ENCODE results near the gene TMEM135.

TMEM135 gene

DNA sequence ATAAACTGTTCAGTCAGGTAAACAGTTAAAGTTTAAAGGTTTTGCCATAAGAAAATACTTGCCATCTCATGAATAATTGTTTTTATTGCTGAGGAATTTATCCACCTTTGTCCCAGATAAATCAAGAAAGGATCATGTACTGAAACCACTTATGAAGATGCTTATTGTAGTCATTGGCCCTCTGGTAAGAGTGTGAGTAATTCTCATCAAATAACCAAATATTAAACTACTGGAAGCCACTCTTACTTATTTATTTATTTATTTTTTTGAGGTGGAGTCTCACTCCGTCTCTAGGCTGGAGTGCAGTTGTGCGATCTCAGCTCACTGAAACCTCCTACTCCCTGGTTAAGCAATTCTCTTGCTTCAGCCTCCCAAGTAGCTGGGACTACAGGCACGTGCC, 35.1 kb downstream of the TMEM135 start:
- TF ChIP-seq POLR2AphosphoS5 (IDR thresholded peaks at IDR 0.05; ENCODE audit: low read depth, low read length) (no peak), FOXP2 (optimal IDR thresholded peaks at IDR 0.05; ENCODE audit: borderline replicate concordance, extremely low read depth, extremely low read length, insufficient read depth) (no peak), SIN3A (IDR thresholded peaks at IDR 0.05; ENCODE audit: borderline replicate concordance, insufficient read depth, low read length) (no peak), TAF1 (IDR thresholded peaks at IDR 0.05; ENCODE audit: borderline replicate concordance, insufficient read depth, low read length) (no peak)
- TF ChIP-seq, protein P1, sequence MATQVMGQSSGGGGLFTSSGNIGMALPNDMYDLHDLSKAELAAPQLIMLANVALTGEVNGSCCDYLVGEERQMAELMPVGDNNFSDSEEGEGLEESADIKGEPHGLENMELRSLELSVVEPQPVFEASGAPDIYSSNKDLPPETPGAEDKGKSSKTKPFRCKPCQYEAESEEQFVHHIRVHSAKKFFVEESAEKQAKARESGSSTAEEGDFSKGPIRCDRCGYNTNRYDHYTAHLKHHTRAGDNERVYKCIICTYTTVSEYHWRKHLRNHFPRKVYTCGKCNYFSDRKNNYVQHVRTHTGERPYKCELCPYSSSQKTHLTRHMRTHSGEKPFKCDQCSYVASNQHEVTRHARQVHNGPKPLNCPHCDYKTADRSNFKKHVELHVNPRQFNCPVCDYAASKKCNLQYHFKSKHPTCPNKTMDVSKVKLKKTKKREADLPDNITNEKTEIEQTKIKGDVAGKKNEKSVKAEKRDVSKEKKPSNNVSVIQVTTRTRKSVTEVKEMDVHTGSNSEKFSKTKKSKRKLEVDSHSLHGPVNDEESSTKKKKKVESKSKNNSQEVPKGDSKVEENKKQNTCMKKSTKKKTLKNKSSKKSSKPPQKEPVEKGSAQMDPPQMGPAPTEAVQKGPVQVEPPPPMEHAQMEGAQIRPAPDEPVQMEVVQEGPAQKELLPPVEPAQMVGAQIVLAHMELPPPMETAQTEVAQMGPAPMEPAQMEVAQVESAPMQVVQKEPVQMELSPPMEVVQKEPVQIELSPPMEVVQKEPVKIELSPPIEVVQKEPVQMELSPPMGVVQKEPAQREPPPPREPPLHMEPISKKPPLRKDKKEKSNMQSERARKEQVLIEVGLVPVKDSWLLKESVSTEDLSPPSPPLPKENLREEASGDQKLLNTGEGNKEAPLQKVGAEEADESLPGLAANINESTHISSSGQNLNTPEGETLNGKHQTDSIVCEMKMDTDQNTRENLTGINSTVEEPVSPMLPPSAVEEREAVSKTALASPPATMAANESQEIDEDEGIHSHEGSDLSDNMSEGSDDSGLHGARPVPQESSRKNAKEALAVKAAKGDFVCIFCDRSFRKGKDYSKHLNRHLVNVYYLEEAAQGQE (IDR thresholded peaks at IDR 0.05; ENCODE audit: insufficient read depth in 1 of 2, low read depth in 2 of 2, low read length in 2 of 2) = no peak

- no peak for TF ChIP-seq POLR2AphosphoS5 (IDR thresholded peaks at IDR 0.05; ENCODE audit: low read depth, low read length)
- TF ChIP-seq, protein P1 (IDR thresholded peaks at IDR 0.05; ENCODE audit: insufficient read depth in 1 of 2, low read depth in 2 of 2, low read length in 2 of 2) = no peak
- TF ChIP-seq TAF1 (IDR thresholded peaks at IDR 0.05; ENCODE audit: borderline replicate concordance, insufficient read depth, low read length) = no peak
- TF ChIP-seq FOXP2 (optimal IDR thresholded peaks at IDR 0.05; ENCODE audit: borderline replicate concordance, extremely low read depth, extremely low read length, insufficient read depth) = no peak
- TF ChIP-seq SIN3A (IDR thresholded peaks at IDR 0.05; ENCODE audit: borderline replicate concordance, insufficient read depth, low read length) = no peak
Measured at GRCh38 chr11:87076260-87076783, 38.6 kb downstream of the TMEM135 start.

- TF ChIP-seq POLR2AphosphoS5 (IDR thresholded peaks at IDR 0.05; ENCODE audit: low read depth, low read length) (no peak), SIN3A (IDR thresholded peaks at IDR 0.05; ENCODE audit: borderline replicate concordance, insufficient read depth, low read length) (no peak), FOXP2 (optimal IDR thresholded peaks at IDR 0.05; ENCODE audit: borderline replicate concordance, extremely low read depth, extremely low read length, insufficient read depth) (no peak), TAF1 (IDR thresholded peaks at IDR 0.05; ENCODE audit: borderline replicate concordance, insufficient read depth, low read length) (no peak)
- TF ChIP-seq, protein P1 (IDR thresholded peaks at IDR 0.05; ENCODE audit: insufficient read depth in 1 of 2, low read depth in 2 of 2, low read length in 2 of 2) = no peak
Measured at GRCh38 chr11:87076874-87077429, 39.2 kb downstream of the TMEM135 start.

- TF ChIP-seq TAF1 (IDR thresholded peaks at IDR 0.05; ENCODE audit: borderline replicate concordance, insufficient read depth, low read length) (no peak), FOXP2 (optimal IDR thresholded peaks at IDR 0.05; ENCODE audit: borderline replicate concordance, extremely low read depth, extremely low read length, insufficient read depth) (no peak), POLR2AphosphoS5 (IDR thresholded peaks at IDR 0.05; ENCODE audit: low read depth, low read length) (no peak), SIN3A (IDR thresholded peaks at IDR 0.05; ENCODE audit: borderline replicate concordance, insufficient read depth, low read length) (no peak)
- TF ChIP-seq, protein P1 (IDR thresholded peaks at IDR 0.05; ENCODE audit: insufficient read depth in 1 of 2, low read depth in 2 of 2, low read length in 2 of 2) = no peak
Measured at GRCh38 chr11:87081358-87081757, 43.6 kb downstream of the TMEM135 start.

Data from PFSK-1 (cell line).